Epidermal melanocyte (primary cell): ENCODE results near the gene MCRIP2.
A peak's percentile ranks its signal among the peaks of the same experiment; 100 is the strongest.
"Not testable (repeated sequence)": the region's sequence is repeated elsewhere in the genome, so short reads cannot be mapped to it uniquely, and the experiment has no call there.

Experiments
- DNase-seq: peaks from one replicate; pipeline ENCODE4 v3.0.0; 2011; ENCODE audit warnings: low spot score; ENCODE audit not compliant: insufficient read length

MCRIP2 gene

GRCh38 chr16:680625-680945 is 39.0 kb downstream of the MCRIP2 start:
- no peak for DNase-seq

- no peak for DNase-seq
These were observed 39.5 kb downstream of the MCRIP2 start for GRCh38 chr16:680967-681745.

GRCh38 chr16:681746-682427 is 40.3 kb downstream of the MCRIP2 start:
- no peak for DNase-seq

GRCh38 chr16:682493-683395 is 41.1 kb downstream of the MCRIP2 start:
- no peak for DNase-seq

GRCh38 chr16:683396-684070 is 41.9 kb downstream of the MCRIP2 start:
- DNase-seq = no peak

- peak; percentile 99 for DNase-seq
These were observed 42.6 kb downstream of the MCRIP2 start, which contains the start of gene JMJD8 for GRCh38 chr16:684071-684794. JMJD8 (minus strand) TSS chr16:684334; CDS start chr16:684319, 15 bp downstream.

GRCh38 chr16:684961-685696 is 43.5 kb downstream of the MCRIP2 start:
- DNase-seq = no peak

GRCh38 chr16:685967-686366 is 44.3 kb downstream of the MCRIP2 start:
- no peak for DNase-seq

GRCh38 chr16:686459-687260 is 45.0 kb downstream of the MCRIP2 start:
- no peak for DNase-seq

- DNase-seq = no peak
These were observed 45.9 kb downstream of the MCRIP2 start for GRCh38 chr16:687499-687898.

- no peak for DNase-seq
These were observed 47.7 kb downstream of the MCRIP2 start for GRCh38 chr16:689175-689897.

- not testable (repeated sequence) for DNase-seq
These were observed 49.6 kb downstream of the MCRIP2 start for GRCh38 chr16:691242-691641.

GRCh38 chr16:692356-693108 is 50.9 kb downstream of the MCRIP2 start:
- DNase-seq = peak; percentile 16

GRCh38 chr16:693364-693763 is 51.7 kb downstream of the MCRIP2 start:
- DNase-seq = no peak

GRCh38 chr16:693766-694165 is 52.1 kb downstream of the MCRIP2 start:
- no peak for DNase-seq

GRCh38 chr16:694187-694862 is 52.7 kb downstream of the MCRIP2 start:
- DNase-seq = no peak

GRCh38 chr16:694863-695354 is 53.3 kb downstream of the MCRIP2 start:
- no peak for DNase-seq
